ENCODE results near the gene MEGF6.
A peak's percentile ranks its signal among the peaks of the same experiment; 100 is the strongest.

Gene MEGF6

GRCh38 chr1:3614755-3615742, 3.7 kb upstream of the MEGF6 start:
- TF ChIP-seq POLR2A (IDR thresholded peaks at IDR 0.05; ENCODE audit: low read length): no peak
- TF ChIP-seq GATA1 (IDR thresholded peaks at IDR 0.05; ENCODE audit: low read depth, low read length): no peak
- peak in 1 of 2 experiments; percentile 6 for DNase-seq

GRCh38 chr1:3612123-3612522, 815 bp upstream of the MEGF6 start:
- no peak for DNase-seq
- TF ChIP-seq GATA1 (IDR thresholded peaks at IDR 0.05; ENCODE audit: low read depth, low read length): no peak
- no peak for TF ChIP-seq POLR2A (IDR thresholded peaks at IDR 0.05; ENCODE audit: low read length)

- TF ChIP-seq POLR2A (IDR thresholded peaks at IDR 0.05; ENCODE audit: low read length): no peak
- no peak for TF ChIP-seq GATA1 (IDR thresholded peaks at IDR 0.05; ENCODE audit: low read depth, low read length)
- no peak for DNase-seq
Observed at GRCh38 chr1:3610527-3611169, 660 bp downstream of the MEGF6 start.

- no peak for DNase-seq
- TF ChIP-seq GATA1 (IDR thresholded peaks at IDR 0.05; ENCODE audit: low read depth, low read length) (no peak), POLR2A (IDR thresholded peaks at IDR 0.05; ENCODE audit: low read length) (no peak)
Observed at GRCh38 chr1:3609769-3610526, 1.4 kb downstream of the MEGF6 start.

- TF ChIP-seq GATA1 (IDR thresholded peaks at IDR 0.05; ENCODE audit: low read depth, low read length) (no peak), POLR2A (IDR thresholded peaks at IDR 0.05; ENCODE audit: low read length) (no peak)
- DNase-seq: no peak
Observed at GRCh38 chr1:3609016-3609768, 2.1 kb downstream of the MEGF6 start.

- no peak for DNase-seq
- no peak for TF ChIP-seq GATA1 (IDR thresholded peaks at IDR 0.05; ENCODE audit: low read depth, low read length)
- TF ChIP-seq POLR2A (IDR thresholded peaks at IDR 0.05; ENCODE audit: low read length): no peak
Observed at GRCh38 chr1:3608154-3608553, 3.2 kb downstream of the MEGF6 start.

GRCh38 chr1:3607703-3608065, 3.6 kb downstream of the MEGF6 start:
- TF ChIP-seq POLR2A (IDR thresholded peaks at IDR 0.05; ENCODE audit: low read length) (no peak), GATA1 (IDR thresholded peaks at IDR 0.05; ENCODE audit: low read depth, low read length) (no peak)
- no peak for DNase-seq

GRCh38 chr1:3606779-3607702, 4.3 kb downstream of the MEGF6 start:
- TF ChIP-seq POLR2A (IDR thresholded peaks at IDR 0.05; ENCODE audit: low read length) (no peak), GATA1 (IDR thresholded peaks at IDR 0.05; ENCODE audit: low read depth, low read length) (no peak)
- no peak for DNase-seq

GRCh38 chr1:3604997-3605823, 6.1 kb downstream of the MEGF6 start:
- no peak for TF ChIP-seq GATA1 (IDR thresholded peaks at IDR 0.05; ENCODE audit: low read depth, low read length)

GRCh38 chr1:3604468-3604974, 6.8 kb downstream of the MEGF6 start:
- no peak for DNase-seq
- TF ChIP-seq POLR2A (IDR thresholded peaks at IDR 0.05; ENCODE audit: low read length) (no peak), GATA1 (IDR thresholded peaks at IDR 0.05; ENCODE audit: low read depth, low read length) (no peak)

More at GRCh38 chr1:3604997-3605823, 6.1 kb downstream of the MEGF6 start:
- DNase-seq: no peak

Data from erythroblast (primary cell).